Measurements from ENCODE around the gene DPEP2.
"Not testable (repeated sequence)": the region's sequence is repeated elsewhere in the genome, so short reads cannot be mapped to it uniquely, and the experiment has no call there.

DPEP2 gene

DNA sequence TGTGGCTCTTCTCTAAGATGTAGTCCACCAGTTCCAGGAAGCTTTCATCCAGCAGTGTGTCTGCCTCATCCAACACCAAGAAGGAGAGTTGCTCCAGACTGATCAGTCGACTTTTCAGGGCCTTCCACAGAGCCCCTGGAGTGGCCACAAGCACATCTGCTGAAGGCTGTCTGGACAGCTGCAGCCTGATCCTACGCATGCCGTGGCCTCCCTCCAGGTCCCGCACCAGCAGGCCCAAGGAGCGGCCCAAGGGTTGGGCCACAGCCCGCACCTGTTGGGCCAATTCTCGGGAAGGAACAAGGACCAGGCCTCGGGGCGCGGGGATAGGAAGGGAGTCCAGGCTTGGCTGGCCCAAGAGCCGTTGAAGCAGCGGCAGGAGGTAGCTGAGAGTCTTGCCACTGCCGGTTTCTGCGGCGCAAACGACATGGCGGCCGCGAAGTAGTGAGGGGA is 23.0 kb upstream of the DPEP2 start:
- DNase-seq (no peak), ATAC-seq (replicated peaks) (no peak)
- Mint-ChIP-seq H3K27me3 (no peaks in the 10 kb centered on the region), H3K27ac (peak overlapping the region; percentile 85 to 94), H3K36me3 (ENCODE audit: insufficient read depth) (peaks cover 37% of the 10 kb centered on the region), H3K9me3 (no peaks in the 10 kb centered on the region), H3K4me1 (ENCODE audit: low read depth in 2 of 2) (peaks cover 12 to 19% of the 10 kb centered on the region in 2 donors), H3K4me3 (peak overlapping the region; percentile 84 to 93)

DNA sequence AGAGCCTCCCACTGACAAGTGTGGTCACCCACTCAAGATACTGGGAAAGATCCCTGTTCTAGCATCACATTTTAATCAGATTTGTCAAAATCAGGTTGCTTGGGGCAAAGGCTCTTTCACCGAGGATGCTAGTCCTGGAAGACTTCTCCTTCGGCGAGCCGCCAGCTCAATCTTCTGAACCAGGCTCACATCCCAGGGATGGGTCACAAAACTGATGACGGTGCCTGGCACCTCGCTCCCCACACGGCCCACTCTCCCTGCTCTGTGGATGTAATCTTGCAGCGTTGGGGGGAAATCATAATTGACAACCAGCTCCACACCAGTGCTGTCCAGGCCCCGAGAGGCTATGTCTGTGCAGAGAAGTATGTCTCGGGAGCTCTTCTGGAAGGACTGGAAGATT is 22.2 kb upstream of the DPEP2 start:
- Mint-ChIP-seq H3K4me1 (ENCODE audit: low read depth in 2 of 2) (peaks cover 12 to 19% of the 10 kb centered on the region in 2 donors), H3K4me3 (peak overlapping the region; percentile 84 to 93), H3K27me3 (no peaks in the 10 kb centered on the region), H3K9me3 (no peaks in the 10 kb centered on the region), H3K36me3 (ENCODE audit: insufficient read depth) (peaks cover 35% of the 10 kb centered on the region), H3K27ac (peak overlapping the region in 1 of 2 donors; percentile 85)
- DNase-seq (no peak), ATAC-seq (replicated peaks) (no peak)

DNA sequence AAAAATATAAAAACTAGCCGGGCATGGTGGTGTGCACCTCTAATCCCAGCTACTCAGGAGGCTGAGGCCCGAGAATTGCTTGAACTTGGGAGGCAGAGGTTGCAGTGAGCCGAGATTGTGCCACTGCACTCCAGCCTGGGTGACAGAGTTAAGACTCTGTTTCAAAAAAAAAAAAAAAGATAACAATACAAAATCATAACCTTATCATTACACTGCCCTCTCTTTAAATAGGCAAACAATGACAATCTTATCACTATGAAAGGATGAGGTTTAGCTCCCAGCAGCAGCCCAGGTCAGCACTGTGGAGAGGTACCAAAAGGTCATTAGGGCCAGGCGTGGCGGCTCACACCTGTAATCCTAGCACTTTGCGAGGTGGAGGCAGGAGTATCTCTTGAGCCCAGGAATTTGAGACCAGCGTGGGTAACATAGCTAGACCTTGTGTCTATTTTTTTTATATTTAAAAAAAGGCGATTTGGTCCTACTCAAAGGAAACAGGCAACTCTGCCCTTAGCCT is 19.9 kb upstream of the DPEP2 start:
- Mint-ChIP-seq H3K36me3 (ENCODE audit: insufficient read depth) (peaks cover 34% of the 10 kb centered on the region), H3K27me3 (no peaks in the 10 kb centered on the region), H3K4me1 (ENCODE audit: low read depth in 2 of 2) (peaks cover 12 to 19% of the 10 kb centered on the region in 2 donors), H3K27ac (no peak overlapping the region), H3K9me3 (no peaks in the 10 kb centered on the region), H3K4me3 (no peak overlapping the region)
- ATAC-seq (replicated peaks): no peak
- no peak for DNase-seq

DNA sequence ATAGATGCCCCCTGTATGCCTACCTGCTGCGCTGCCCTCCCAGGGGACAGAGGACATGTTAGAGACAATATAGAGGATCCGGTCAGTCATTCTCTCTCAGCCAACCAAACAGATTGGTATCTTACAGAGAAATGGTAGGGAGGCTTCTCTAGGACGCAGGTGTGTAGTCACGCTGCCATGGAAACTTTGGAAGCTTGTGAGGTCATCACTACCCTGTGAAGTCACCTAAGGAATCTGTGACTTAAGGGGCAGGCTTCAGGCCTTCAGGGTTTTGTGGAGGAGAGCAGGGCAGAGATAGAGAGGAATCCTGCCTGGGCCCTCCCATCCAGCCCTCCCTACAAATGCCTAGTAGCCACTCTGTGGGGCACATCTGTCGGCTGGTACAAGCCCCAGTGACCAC is 16.4 kb upstream of the DPEP2 start, which contains the start of gene DPEP2NB:
Gene DPEP2NB (minus strand): TSS at position 231 of the 400 bp plus-strand sequence. CDS start 141 bp downstream, at position 90.
- ATAC-seq (replicated peaks): no peak
- H3K27me3 Mint-ChIP-seq: no peaks in the 10 kb centered on the region
- H3K4me3 Mint-ChIP-seq: no peak within 1 kb of the TSS
- peak within 1 kb of the TSS in 1 of 2 donors; percentile 60 for H3K27ac Mint-ChIP-seq
- H3K9me3 Mint-ChIP-seq: no peaks in the 10 kb centered on the region
- H3K36me3 Mint-ChIP-seq (ENCODE audit: insufficient read depth): peaks cover 4% of the 10 kb centered on the region
- peaks cover 0 to 4% of the 10 kb centered on the region in 2 donors for H3K4me1 Mint-ChIP-seq (ENCODE audit: low read depth in 2 of 2)
- DNase-seq: no peak

DNA sequence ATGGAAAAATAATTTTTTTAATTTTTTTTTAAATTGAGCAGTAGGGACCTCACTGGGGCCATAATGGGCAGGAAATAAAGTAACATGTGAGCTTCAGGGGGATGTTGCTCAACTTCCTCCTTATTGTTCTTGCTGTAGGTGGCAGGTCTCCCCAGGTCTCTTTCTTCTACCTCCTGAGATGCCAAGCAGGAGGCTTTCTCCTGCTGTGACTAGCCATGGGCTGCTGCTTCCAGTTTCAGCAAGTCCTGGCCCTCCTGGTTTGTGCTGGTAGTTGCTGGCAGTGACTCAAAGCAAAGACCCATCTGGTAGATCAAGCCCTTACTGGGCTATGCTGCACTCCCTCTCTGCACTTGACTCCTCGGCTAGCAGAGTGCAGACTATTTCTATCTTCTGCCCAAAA is 14.2 kb upstream of the DPEP2 start:
- Mint-ChIP-seq H3K9me3 (no peaks in the 10 kb centered on the region), H3K27ac (peak overlapping the region in 1 of 2 donors; percentile 44), H3K36me3 (ENCODE audit: insufficient read depth) (no peaks in the 10 kb centered on the region), H3K27me3 (no peaks in the 10 kb centered on the region), H3K4me3 (no peak overlapping the region), H3K4me1 (ENCODE audit: low read depth in 2 of 2) (peaks cover 0 to 4% of the 10 kb centered on the region in 2 donors)
- no peak for DNase-seq
- peak; percentile 65 for ATAC-seq (replicated peaks)

DNA sequence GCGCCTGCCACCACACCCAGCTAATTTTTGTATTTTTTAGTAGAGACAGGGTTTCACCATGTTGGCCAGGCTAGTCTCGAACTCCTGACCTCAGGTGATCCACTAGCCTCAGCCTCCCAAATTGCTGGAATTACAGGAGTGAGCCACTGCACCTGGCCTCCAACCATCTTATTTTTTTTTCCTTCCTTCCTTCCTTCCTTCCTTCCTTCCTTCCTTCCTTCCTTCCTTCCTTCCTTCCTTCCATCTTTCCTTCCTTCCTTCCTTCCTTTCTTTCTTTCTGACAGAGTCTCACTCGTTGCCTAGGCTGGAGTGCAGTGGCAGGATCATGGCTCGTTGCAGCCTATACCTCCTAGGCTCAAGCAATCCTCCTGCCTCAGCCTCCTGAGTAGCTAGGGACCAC is 10.6 kb upstream of the DPEP2 start:
- H3K27ac Mint-ChIP-seq: peak overlapping the region; percentile 71 to 87
- ATAC-seq (replicated peaks); H3K36me3 Mint-ChIP-seq (ENCODE audit: insufficient read depth); DNase-seq; H3K9me3 Mint-ChIP-seq; H3K4me3 Mint-ChIP-seq; H3K27me3 Mint-ChIP-seq: not testable (repeated sequence)
- peaks cover 11 to 16% of the 10 kb centered on the region in 2 donors for H3K4me1 Mint-ChIP-seq (ENCODE audit: low read depth in 2 of 2)

DNA sequence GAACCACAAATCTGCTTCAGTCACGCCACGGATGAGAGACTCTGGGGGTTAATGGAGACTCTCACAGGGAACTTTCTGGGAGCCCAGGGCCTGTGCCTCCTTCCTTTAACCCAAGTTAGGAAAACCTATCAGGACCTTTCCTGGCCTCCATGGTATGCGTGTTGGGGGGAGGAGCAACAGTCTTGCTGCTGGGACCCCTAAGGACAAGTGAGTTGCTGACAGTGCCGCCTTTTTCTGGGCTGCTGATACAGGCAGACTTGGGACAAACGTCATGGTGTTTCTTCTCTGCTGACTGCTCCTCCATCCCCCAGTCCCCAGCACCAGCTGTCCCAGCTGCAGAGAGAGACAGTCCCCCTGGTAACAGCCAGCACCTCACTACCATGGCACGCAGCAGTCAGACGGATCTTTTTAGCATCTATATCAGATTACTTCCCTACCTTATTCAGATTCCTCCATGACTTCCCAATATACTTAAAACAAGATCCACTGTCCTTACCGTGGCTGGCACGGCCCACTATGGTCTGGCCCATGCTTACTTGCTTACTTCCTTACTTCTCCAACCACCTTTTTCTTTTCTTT is 10.0 kb upstream of the DPEP2 start:
- H3K27ac Mint-ChIP-seq: peak overlapping the region; percentile 69 to 71
- no peak overlapping the region for H3K4me3 Mint-ChIP-seq
- no peaks in the 10 kb centered on the region for H3K36me3 Mint-ChIP-seq (ENCODE audit: insufficient read depth)
- no peaks in the 10 kb centered on the region for H3K9me3 Mint-ChIP-seq
- H3K4me1 Mint-ChIP-seq (ENCODE audit: low read depth in 2 of 2): peaks cover 12 to 16% of the 10 kb centered on the region in 2 donors
- DNase-seq: no peak
- no peaks in the 10 kb centered on the region for H3K27me3 Mint-ChIP-seq
- ATAC-seq (replicated peaks): no peak

DNA sequence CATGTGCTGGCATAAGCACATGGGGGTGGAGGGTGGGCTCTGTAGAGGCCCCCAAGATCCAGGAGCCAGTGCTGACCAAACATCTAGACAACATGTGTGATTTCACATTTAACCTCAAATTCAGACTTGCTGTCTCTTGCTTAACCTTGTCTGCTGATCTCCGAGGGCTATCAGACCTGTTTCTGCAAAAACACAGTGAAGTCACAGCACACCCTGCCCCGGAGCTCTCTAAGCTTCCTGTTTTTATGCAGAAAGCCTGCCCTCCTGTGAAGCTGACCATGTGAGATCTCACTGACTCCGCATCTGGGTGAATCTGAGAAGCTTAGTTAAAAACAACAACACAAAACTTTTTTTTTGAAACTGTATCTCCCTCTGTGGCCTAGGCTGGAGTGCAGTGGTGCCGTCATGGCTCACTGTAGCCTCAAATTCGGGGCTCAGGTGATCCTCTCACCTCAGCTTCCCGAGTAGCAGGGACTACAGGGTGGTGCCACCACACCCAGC is 6.6 kb upstream of the DPEP2 start:
- Mint-ChIP-seq H3K4me3 (peak overlapping the region; percentile 62 to 63), H3K36me3 (ENCODE audit: insufficient read depth) (no peaks in the 10 kb centered on the region), H3K4me1 (ENCODE audit: low read depth in 2 of 2) (peaks cover 14 to 16% of the 10 kb centered on the region in 2 donors), H3K27me3 (no peaks in the 10 kb centered on the region), H3K9me3 (no peaks in the 10 kb centered on the region), H3K27ac (peak overlapping the region; percentile 94 to 97)
- DNase-seq: peak; percentile 27 to 43 (median 38)
- ATAC-seq (replicated peaks): peak; percentile 96

DNA sequence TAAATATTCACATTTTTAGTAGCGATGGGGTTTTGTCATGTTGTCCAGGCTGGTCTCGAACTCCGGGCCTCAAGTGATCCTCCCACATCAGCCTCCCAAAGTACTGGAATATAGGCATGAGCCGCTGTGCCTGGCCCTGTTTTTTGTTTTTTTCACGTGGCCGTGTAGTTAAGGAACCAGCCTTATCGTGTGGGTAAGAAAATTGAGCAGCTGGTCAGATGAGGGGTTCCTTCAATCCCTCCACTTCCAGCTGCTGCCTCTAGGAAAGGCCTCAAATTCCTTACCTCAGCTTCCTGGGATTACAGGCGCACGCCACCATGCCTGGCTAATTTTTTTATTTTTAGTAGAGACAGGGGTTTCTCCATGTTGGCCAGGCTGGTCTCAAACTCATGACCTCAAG is 5.9 kb upstream of the DPEP2 start:
- no peak for DNase-seq
- Mint-ChIP-seq H3K27ac (peak overlapping the region; percentile 94 to 97), H3K9me3 (no peaks in the 10 kb centered on the region), H3K4me1 (ENCODE audit: low read depth in 2 of 2) (peaks cover 19 to 23% of the 10 kb centered on the region in 2 donors), H3K4me3 (peak overlapping the region in 1 of 2 donors; percentile 62), H3K27me3 (no peaks in the 10 kb centered on the region), H3K36me3 (ENCODE audit: insufficient read depth) (no peaks in the 10 kb centered on the region)
- ATAC-seq (replicated peaks): no peak

DNA sequence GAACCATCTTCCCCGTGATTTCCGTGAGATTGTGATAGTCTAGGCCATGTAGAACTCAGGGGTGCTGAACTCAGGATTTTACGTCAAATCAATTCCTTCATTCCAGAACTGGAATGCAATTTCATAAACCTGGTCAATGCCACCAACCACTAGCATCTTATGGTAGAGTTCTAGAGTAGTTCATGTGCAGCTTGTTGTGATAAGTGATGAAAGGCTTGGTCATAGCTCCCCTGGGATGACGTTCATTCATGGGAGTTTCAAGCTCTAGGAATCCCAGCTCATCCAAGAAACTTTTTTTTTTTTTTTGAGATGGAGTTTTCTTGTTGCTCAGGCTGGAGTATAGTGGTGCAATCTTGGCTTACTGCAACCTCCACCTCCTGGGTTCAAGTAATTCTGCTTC is 3.7 kb upstream of the DPEP2 start:
- DNase-seq (no peak), ATAC-seq (replicated peaks) (no peak)
- Mint-ChIP-seq H3K4me1 (ENCODE audit: low read depth in 2 of 2) (peaks cover 35 to 37% of the 10 kb centered on the region in 2 donors), H3K36me3 (ENCODE audit: insufficient read depth) (no peaks in the 10 kb centered on the region), H3K27ac (no peak overlapping the region), H3K27me3 (no peaks in the 10 kb centered on the region), H3K9me3 (no peaks in the 10 kb centered on the region), H3K4me3 (no peak overlapping the region)

DNA sequence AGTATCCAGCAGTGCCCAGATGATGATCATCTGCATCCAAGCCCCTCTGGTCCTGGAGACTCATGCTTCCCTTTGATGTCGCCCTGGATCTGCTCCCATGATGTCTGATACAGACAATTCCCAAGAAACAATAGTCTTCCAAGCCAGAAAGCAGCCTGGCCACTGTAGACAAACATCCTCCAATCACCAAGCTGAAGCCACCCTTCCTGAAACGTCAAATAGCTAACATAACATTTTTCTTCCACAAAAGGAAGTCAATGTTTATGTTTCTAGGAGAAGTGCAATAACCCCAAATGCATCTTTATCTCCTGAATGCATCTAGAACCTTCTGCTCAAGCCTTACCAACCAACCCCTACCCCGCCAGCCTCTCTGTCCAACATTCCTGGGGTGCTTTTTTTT is 1.2 kb upstream of the DPEP2 start:
- ATAC-seq (replicated peaks) (no peak), DNase-seq (no peak)
- no peaks in the 10 kb centered on the region for H3K27me3 Mint-ChIP-seq
- peak overlapping the region; percentile 85 to 87 for H3K27ac Mint-ChIP-seq
- H3K4me3 Mint-ChIP-seq: peak overlapping the region; percentile 70 to 78
- peaks cover 3% of the 10 kb centered on the region for H3K36me3 Mint-ChIP-seq (ENCODE audit: insufficient read depth)
- no peaks in the 10 kb centered on the region for H3K9me3 Mint-ChIP-seq
- peaks cover 25 to 29% of the 10 kb centered on the region in 2 donors for H3K4me1 Mint-ChIP-seq (ENCODE audit: low read depth in 2 of 2)

DNA sequence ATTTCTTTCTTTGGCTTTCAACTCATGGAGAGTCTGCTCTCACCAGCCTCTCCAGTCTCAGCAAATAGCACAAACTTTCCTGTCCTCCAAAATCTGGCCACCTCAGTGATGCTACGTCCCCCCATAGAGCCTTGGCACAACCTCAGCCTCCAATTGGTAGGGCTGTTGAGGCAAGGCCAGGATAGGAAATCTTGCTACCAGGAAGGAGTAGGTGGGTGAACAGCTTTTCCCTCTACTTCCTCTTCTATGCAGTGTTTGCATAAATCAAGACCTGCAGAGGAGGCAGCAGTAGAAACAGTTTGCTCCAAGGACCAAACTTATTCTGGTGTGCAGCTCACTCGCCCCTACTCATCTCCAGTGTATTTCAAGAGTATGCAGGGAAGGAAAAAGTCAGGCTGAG is 701 bp upstream of the DPEP2 start:
- peak overlapping the region; percentile 70 to 78 for H3K4me3 Mint-ChIP-seq
- DNase-seq (no peak), ATAC-seq (replicated peaks) (no peak)
- H3K4me1 Mint-ChIP-seq (ENCODE audit: low read depth in 2 of 2): peaks cover 24 to 29% of the 10 kb centered on the region in 2 donors
- peak overlapping the region; percentile 85 to 87 for H3K27ac Mint-ChIP-seq
- no peaks in the 10 kb centered on the region for H3K27me3 Mint-ChIP-seq
- H3K9me3 Mint-ChIP-seq: no peaks in the 10 kb centered on the region
- peaks cover 3% of the 10 kb centered on the region for H3K36me3 Mint-ChIP-seq (ENCODE audit: insufficient read depth)

DNA sequence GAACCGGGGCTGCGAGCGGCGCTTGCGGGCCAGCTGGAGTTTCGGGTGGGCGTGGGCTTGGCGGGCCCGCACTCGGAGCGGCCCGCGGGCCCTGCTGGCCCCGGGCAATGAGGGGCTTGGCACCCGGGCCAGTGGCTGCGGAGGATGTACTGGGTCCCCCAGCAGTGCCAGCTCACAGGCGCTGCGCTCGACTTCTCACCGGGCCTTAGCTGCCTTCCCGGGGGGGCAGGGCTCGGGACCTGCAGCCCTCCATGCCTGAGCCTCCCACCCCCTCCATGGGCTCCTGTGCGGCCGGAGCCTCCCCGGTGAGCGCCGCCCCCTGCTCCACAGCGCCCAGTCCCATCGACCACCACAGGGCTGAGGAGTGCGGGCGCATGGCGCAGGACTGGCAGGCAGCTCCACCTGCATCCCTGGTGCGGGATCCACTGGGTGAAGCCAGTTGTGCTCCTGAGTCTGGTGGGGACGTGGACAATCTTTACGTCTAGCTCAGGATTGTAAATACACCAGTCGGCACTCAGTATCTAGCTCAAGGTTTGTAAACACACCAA is 979 bp downstream of the DPEP2 start:
- ATAC-seq (replicated peaks); H3K27ac Mint-ChIP-seq; H3K9me3 Mint-ChIP-seq; H3K27me3 Mint-ChIP-seq; H3K36me3 Mint-ChIP-seq (ENCODE audit: insufficient read depth); DNase-seq: not testable (repeated sequence)
- Mint-ChIP-seq H3K4me1 (ENCODE audit: low read depth in 2 of 2) (peaks cover 31 to 33% of the 10 kb centered on the region in 2 donors), H3K4me3 (peak overlapping the region; percentile 70 to 78)

DNA sequence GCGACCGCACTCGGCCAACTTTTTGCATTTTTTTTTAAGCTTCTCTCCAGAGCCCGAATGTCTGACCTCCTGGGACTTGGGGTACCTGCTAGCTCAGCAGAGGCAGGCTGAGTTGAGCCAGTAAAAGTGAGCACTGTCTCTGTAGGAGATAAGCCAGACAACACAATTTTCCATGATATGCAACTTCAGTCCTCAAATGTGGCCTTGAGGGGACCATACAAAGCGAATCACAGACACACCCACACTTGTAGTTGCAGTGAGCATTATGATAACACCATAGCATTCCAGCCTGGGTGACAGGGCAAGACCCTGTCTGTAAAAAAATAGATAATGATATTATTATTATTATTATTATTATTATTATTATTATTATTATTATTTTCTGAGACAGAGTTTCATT is 2.6 kb downstream of the DPEP2 start:
- Mint-ChIP-seq H3K4me1 (ENCODE audit: low read depth in 2 of 2) (peaks cover 35 to 40% of the 10 kb centered on the region in 2 donors), H3K4me3 (no peak overlapping the region), H3K27ac (no peak overlapping the region), H3K36me3 (ENCODE audit: insufficient read depth) (peaks cover 8% of the 10 kb centered on the region), H3K9me3 (no peaks in the 10 kb centered on the region), H3K27me3 (no peaks in the 10 kb centered on the region)
- ATAC-seq (replicated peaks): no peak
- DNase-seq: no peak
